ENCODE data around the gene CD22.

DNA sequence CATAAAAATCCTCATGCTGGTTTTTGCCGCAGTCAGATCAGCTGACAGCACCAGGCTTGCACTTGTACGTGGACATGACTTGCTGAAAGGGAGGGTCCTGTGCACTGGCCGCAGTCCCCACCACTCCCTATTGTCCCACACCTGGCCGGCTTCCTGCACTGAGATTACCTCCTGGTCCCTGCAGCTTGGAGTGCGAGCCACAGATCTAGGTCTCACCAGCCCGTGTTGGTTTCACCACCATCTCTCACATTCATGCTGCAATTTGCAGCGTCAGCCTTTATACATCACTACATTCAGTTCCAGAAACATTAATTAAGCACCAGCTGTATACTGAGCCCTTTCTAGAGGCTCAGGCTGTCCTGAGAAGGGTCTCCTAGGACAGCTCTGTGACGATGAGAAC, 15.0 kb upstream of the CD22 start:
- TF ChIP-seq, protein P1, sequence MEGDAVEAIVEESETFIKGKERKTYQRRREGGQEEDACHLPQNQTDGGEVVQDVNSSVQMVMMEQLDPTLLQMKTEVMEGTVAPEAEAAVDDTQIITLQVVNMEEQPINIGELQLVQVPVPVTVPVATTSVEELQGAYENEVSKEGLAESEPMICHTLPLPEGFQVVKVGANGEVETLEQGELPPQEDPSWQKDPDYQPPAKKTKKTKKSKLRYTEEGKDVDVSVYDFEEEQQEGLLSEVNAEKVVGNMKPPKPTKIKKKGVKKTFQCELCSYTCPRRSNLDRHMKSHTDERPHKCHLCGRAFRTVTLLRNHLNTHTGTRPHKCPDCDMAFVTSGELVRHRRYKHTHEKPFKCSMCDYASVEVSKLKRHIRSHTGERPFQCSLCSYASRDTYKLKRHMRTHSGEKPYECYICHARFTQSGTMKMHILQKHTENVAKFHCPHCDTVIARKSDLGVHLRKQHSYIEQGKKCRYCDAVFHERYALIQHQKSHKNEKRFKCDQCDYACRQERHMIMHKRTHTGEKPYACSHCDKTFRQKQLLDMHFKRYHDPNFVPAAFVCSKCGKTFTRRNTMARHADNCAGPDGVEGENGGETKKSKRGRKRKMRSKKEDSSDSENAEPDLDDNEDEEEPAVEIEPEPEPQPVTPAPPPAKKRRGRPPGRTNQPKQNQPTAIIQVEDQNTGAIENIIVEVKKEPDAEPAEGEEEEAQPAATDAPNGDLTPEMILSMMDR (conservative IDR thresholded peaks at IDR 0.05; ENCODE audit: low read length) = no peak
- TF ChIP-seq EZH2phosphoT487 (IDR thresholded peaks at IDR 0.05; ENCODE audit: borderline replicate concordance) = no peak
